Measurements from ENCODE around the gene ARSG.

ARSG gene

GRCh38 chr17:68433911-68434508 lies 142.7 kb downstream of the ARSG start:
- CTCF ChIA-PET, result interaction anchor here (1.6 to 5.7 kb wide), 6 partner anchors 26 to 261 kb away, joined by 3 to 67 read pairs (median 22); no protein-coding TSS in a partner anchor
- no peak overlapping the region for H3K4me3 ChIP-seq (ENCODE audit: low read depth, low read length)
- H3K36me3 ChIP-seq (ENCODE audit: control insufficient read depth in 2 of 2, insufficient read depth in 1 of 2, low read length in 2 of 2), result peaks cover 5 to 7% of the 10 kb centered on the region in 2 experiments; a peak in 2 of 3 replicates
- 0 out of 2 replicates have a peak, but pooled peaks cover 2% of the 10 kb centered on the region for H3K4me1 ChIP-seq (ENCODE audit: control insufficient read depth, insufficient read depth, low read length)
- no peak overlapping the region for H3K27ac ChIP-seq (ENCODE audit: extremely low read depth, low read depth, low read length)
- TF ChIP-seq, protein P1, sequence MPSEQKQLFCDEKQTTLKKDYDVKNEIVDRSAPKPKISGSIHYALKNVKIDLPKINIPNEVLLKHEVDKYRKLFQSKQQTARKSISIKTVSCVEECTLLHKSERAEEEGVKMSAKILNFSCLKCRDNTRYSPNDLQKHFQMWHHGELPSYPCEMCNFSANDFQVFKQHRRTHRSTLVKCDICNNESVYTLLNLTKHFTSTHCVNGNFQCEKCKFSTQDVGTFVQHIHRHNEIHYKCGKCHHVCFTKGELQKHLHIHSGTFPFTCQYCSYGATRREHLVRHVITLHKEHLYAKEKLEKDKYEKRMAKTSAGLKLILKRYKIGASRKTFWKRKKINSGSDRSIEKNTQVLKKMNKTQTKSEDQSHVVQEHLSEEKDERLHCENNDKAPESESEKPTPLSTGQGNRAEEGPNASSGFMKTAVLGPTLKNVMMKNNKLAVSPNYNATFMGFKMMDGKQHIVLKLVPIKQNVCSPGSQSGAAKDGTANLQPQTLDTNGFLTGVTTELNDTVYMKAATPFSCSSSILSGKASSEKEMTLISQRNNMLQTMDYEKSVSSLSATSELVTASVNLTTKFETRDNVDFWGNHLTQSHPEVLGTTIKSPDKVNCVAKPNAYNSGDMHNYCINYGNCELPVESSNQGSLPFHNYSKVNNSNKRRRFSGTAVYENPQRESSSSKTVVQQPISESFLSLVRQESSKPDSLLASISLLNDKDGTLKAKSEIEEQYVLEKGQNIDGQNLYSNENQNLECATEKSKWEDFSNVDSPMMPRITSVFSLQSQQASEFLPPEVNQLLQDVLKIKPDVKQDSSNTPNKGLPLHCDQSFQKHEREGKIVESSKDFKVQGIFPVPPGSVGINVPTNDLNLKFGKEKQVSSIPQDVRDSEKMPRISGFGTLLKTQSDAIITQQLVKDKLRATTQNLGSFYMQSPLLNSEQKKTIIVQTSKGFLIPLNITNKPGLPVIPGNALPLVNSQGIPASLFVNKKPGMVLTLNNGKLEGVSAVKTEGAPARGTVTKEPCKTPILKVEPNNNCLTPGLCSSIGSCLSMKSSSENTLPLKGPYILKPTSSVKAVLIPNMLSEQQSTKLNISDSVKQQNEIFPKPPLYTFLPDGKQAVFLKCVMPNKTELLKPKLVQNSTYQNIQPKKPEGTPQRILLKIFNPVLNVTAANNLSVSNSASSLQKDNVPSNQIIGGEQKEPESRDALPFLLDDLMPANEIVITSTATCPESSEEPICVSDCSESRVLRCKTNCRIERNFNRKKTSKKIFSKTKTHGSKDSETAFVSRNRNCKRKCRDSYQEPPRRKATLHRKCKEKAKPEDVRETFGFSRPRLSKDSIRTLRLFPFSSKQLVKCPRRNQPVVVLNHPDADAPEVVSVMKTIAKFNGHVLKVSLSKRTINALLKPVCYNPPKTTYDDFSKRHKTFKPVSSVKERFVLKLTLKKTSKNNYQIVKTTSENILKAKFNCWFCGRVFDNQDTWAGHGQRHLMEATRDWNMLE (tag by site-specific recombination; conservative IDR thresholded peaks at IDR 0.05; ENCODE audit: low read depth), result no peak
- TF ChIP-seq ZBTB10 (tag by site-specific recombination; IDR thresholded peaks at IDR 0.05) (no peak), YY2 (tag by site-specific recombination; IDR thresholded peaks at IDR 0.05) (no peak)
- POLR2A ChIA-PET, result no interaction called here
- H3K9me3 ChIP-seq (ENCODE audit: control insufficient read depth, insufficient read depth, low read depth, low read length), result no peaks in the 10 kb centered on the region

DNA sequence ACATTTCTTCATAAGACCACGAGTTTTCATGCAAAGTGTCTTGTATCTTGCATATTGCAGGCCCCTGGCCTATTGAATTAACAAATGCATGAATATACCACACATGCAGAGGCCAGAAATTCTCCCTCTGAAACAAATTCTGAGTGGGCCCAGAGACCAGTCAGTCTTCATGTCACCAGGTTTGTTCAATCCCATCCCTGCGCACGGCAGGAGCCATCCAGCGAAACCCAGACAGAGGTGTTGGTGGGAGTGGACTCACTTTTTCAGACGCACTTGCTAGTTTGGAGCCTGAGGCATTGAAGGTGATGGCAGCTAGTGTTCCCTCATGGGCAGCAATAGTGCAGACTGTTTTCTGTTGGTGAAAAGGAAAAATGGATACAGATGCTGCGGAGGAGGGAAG lies 144.1 kb downstream of the ARSG start:
- Histone ChIP-seq H3K4me3 (ENCODE audit: low read depth, low read length) (no peak overlapping the region), H3K36me3 (ENCODE audit: control insufficient read depth in 2 of 2, insufficient read depth in 1 of 2, low read length in 2 of 2) (peaks cover 4 to 7% of the 10 kb centered on the region in 2 experiments; a peak in 2 of 3 replicates), H3K9me3 (ENCODE audit: control insufficient read depth, insufficient read depth, low read depth, low read length) (no peaks in the 10 kb centered on the region), H3K27ac (ENCODE audit: extremely low read depth, low read depth, low read length) (no peak overlapping the region), H3K4me1 (ENCODE audit: control insufficient read depth, insufficient read depth, low read length) (0 out of 2 replicates have a peak, but pooled peaks cover 2% of the 10 kb centered on the region)
- ChIA-PET POLR2A (no interaction called here), CTCF (interaction anchor here (0.6 to 5.7 kb wide), 23 partner anchors 9 to 262 kb away, joined by 3 to 67 read pairs (median 4); partner anchors contain the start of gene PRKAR1A)
- TF ChIP-seq ZNF488 (tag by site-specific recombination; IDR thresholded peaks at IDR 0.05), result no peak
- no peak for TF ChIP-seq SCRT2 (tag by site-specific recombination; IDR thresholded peaks at IDR 0.05)
- TF ChIP-seq ZNF707 (tag by site-specific recombination; IDR thresholded peaks at IDR 0.05), result no peak
- no peak for TF ChIP-seq GLIS2 (tag by site-specific recombination; IDR thresholded peaks at IDR 0.05)
- TF ChIP-seq ZFHX2 (tag by site-specific recombination; conservative IDR thresholded peaks at IDR 0.05), result no peak
- TF ChIP-seq ZNF146 (tag by site-specific recombination; IDR thresholded peaks at IDR 0.05), result no peak
- no peak for TF ChIP-seq ZNF837 (tag by site-specific recombination; IDR thresholded peaks at IDR 0.05)
- no peak for TF ChIP-seq ZNF571 (tag by site-specific recombination; IDR thresholded peaks at IDR 0.05)
- no peak for TF ChIP-seq ZNF626 (tag by site-specific recombination; IDR thresholded peaks at IDR 0.05)
